ENCODE results near the gene GAMT. TPM values are rescaled to one million over a fixed set of nuclear protein-coding genes. Genes with fewer than 3 reads are reported as not detected.

Gene GAMT
- total RNA-seq, 1 donor: 23.3 TPM

DNA sequence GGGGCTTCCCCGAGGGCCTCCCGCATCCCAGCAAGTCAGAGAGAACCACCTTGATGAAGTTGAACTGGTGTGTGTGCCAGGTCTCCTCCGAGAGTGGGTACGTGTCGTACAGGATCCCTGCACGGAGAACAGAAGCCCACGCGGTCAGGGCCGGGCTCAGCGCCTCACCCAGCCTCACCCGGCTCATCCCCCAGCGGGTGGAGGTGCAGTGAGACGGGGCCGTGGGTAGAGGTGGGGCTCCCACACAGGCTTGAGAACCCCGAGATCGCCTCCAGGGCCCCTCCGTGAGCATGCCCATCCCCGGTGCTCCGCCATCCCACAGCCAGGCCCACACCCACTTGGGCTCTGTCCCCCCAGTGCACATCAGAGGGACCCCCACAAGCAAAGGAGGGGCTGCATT lies 2.3 kb downstream of the GAMT start:
- TF ChIP-seq, protein P1, sequence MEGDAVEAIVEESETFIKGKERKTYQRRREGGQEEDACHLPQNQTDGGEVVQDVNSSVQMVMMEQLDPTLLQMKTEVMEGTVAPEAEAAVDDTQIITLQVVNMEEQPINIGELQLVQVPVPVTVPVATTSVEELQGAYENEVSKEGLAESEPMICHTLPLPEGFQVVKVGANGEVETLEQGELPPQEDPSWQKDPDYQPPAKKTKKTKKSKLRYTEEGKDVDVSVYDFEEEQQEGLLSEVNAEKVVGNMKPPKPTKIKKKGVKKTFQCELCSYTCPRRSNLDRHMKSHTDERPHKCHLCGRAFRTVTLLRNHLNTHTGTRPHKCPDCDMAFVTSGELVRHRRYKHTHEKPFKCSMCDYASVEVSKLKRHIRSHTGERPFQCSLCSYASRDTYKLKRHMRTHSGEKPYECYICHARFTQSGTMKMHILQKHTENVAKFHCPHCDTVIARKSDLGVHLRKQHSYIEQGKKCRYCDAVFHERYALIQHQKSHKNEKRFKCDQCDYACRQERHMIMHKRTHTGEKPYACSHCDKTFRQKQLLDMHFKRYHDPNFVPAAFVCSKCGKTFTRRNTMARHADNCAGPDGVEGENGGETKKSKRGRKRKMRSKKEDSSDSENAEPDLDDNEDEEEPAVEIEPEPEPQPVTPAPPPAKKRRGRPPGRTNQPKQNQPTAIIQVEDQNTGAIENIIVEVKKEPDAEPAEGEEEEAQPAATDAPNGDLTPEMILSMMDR (IDR thresholded peaks at IDR 0.05; ENCODE audit: insufficient read depth, low read depth, low read length): no peak
- DNase-seq (ENCODE audit: low read depth): no peak
- no peak overlapping the region for H3K4me3 ChIP-seq (ENCODE audit: low read depth, low read length)

GRCh38 chr19:1397838-1398237 lies 3.5 kb downstream of the GAMT start:
- TF ChIP-seq, protein P1 (IDR thresholded peaks at IDR 0.05; ENCODE audit: insufficient read depth, low read depth, low read length): no peak
- no peak for DNase-seq (ENCODE audit: low read depth)
- H3K4me3 ChIP-seq (ENCODE audit: low read depth, low read length): no peak overlapping the region

GRCh38 chr19:1396768-1397679 lies 4.3 kb downstream of the GAMT start:
- TF ChIP-seq, protein P1 (IDR thresholded peaks at IDR 0.05; ENCODE audit: insufficient read depth, low read depth, low read length): no peak

GRCh38 chr19:1396019-1396767 lies 5.1 kb downstream of the GAMT start:
- H3K4me3 ChIP-seq (ENCODE audit: low read depth, low read length): no peak overlapping the region
- TF ChIP-seq, protein P1 (IDR thresholded peaks at IDR 0.05; ENCODE audit: insufficient read depth, low read depth, low read length): no peak
- DNase-seq (ENCODE audit: low read depth): no peak

More at GRCh38 chr19:1396768-1397679, 4.3 kb downstream of the GAMT start:
- no peak overlapping the region for H3K4me3 ChIP-seq (ENCODE audit: low read depth, low read length)
- no peak for DNase-seq (ENCODE audit: low read depth)

DNA sequence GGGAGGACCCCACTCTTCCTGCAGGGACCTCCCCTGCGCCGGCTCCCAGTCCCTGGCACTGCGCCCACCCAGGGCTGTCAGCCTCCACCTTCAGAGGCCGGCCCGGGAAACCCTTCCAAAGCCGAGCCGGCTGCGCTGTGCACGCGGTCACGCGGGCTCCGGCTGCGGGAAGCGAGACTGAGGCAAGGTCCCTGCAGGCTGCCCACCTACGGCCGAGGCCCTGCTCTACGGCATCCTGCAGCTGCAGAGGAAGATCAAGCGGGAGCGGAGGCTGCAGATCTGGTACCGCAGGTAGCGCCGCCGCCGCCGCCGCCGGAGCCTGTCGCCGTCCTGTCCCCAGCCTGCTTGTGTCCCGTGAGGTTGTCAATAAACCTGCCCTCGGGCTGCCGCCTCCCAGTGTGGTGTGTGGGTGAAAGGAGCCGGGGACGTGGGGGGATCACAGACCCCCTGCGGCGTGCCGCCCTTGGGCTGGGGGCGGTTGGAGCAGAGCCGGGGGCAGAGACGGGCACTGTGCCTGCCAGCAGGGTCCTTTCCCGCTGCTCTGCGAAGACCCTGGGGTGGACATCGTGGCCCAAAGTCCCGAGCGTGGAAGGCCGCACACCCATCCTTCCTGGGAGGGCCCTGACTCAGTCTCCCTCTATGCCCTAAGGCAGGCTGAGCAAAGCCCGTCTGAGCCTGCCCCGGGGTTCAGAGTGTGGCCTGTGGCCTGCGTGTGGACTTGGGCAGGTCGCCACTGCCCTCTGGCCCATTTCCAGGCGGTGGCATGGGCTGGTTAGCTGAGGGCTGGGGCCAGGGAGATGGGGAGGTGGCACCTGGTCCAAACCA lies 5.9 kb downstream of the GAMT start:
- TF ChIP-seq, protein P1 (IDR thresholded peaks at IDR 0.05; ENCODE audit: insufficient read depth, low read depth, low read length): no peak
- DNase-seq (ENCODE audit: low read depth): no peak
- H3K4me3 ChIP-seq (ENCODE audit: low read depth, low read length): no peak overlapping the region
